Endothelial cell of umbilical vein (primary cell): ENCODE results near the gene SMIM10L2A.

ENCODE experiments used
- CTCF ChIP-seq, 2 donors: IDR thresholded peaks; 1 replicate in 1 of 2; 2 replicates in 1 of 2; pipeline ENCODE4 v1.5.1; 2011; ENCODE audit warnings: low read length in 2 of 2, mild to moderate bottlenecking in 2 of 2, moderate library complexity in 2 of 2, control low read depth in 1 of 2, inconsistent platforms in 1 of 2, low read depth in 1 of 2; ENCODE audit not compliant: insufficient read depth in 1 of 2; ENCODE audit errors: extremely low read depth in 1 of 2
- GATA2 ChIP-seq: IDR thresholded peaks from 2 replicates; pipeline ENCODE4 v1.7.0; 2011; ENCODE audit warnings: low read depth, mild to moderate bottlenecking, moderate library complexity, mixed read lengths, low read length; ENCODE audit not compliant: insufficient read length, insufficient read depth

GRCh38 chrX:135389717-135390116 lies 32.0 kb upstream of the SMIM10L2A start:
- TF ChIP-seq CTCF (IDR thresholded peaks at IDR 0.05; ENCODE audit: extremely low read depth in 1 of 2, insufficient read depth in 1 of 2, low read depth in 1 of 2, low read length in 2 of 2): no peak
- TF ChIP-seq GATA2: no peak
